HepG2 (cell line): ENCODE data around the gene HNRNPA0. TPM values are rescaled to one million over a fixed set of nuclear protein-coding genes. Genes with fewer than 3 reads are reported as not detected.

Experiments used
- ATAC-seq: fragments of 200-7000 bp; cut with Tn5 transposase; 3 replicates; pipeline ENCODE4 v1.9.1; 2020; ENCODE audit warnings: mild to moderate bottlenecking, moderate library complexity
- BruUV-seq: library from RNA; stranded (reverse); fragments of 400-500 nt; replicated peaks from 2 replicates; lab custom pipeline; 2021; lab: Mats Ljungman, UMichigan
- CTCF ChIA-PET: fragments of 300-600 bp; formaldehyde crosslinking; extraction: SDS; loops from one replicate; lab custom pipeline; 2021; ENCODE audit warnings: low total read pairs, inconsistent platforms, low intra/inter-chr PET ratio; lab: Yijun Ruan, JAX
- POLR2A ChIA-PET: fragments of 350-600 bp; sonication (Branson Sonifier 250); formaldehyde crosslinking; loops from one replicate; lab custom pipeline; 2020; ENCODE audit warnings: antibody characterized with exemption, inconsistent platforms; lab: Yijun Ruan, JAX
- DNase-seq: peaks from one replicate; pipeline ENCODE4 v3.0.0-alpha.2; 2015; ENCODE audit warnings: low spot score
- FAIRE-seq: peaks from 3 replicates; lab custom pipeline; 2011; peaks lifted over from hg19 to GRCh38; lab: Jason Lieb, UNC
- H2AFZ ChIP-seq: one replicate; pipeline ENCODE4 v1.6.1; 2011; ENCODE audit warnings: low read length, inconsistent platforms
- H3K27ac ChIP-seq: fragments of 300-600 bp; 3 replicates; pipeline ENCODE4 v1.8.0; 2011; ENCODE audit warnings: mixed run types, mild to moderate bottlenecking, mixed read lengths, low read length, inconsistent platforms; ENCODE audit not compliant: insufficient read depth; ENCODE audit errors: extremely low read length
- H3K27me3 ChIP-seq, 2 experiments: fragments of 200-600 bp in 1 of 2; 2 replicates in 1 of 2; 3 replicates in 1 of 2; pipeline versions ENCODE4 v1.6.0 to v1.8.0; 2011; ENCODE audit warnings: low read length in 2 of 2, mild to moderate bottlenecking in 2 of 2, moderate library complexity in 2 of 2, inconsistent platforms in 1 of 2; ENCODE audit not compliant: insufficient read depth in 2 of 2, control insufficient read depth in 1 of 2
- H3K36me3 ChIP-seq, 2 experiments: fragments of 200-600 bp in 1 of 2; replicated peaks in 1 of 2; 2 replicates in 1 of 2; 3 replicates in 1 of 2; pipeline versions ENCODE4 v1.5.1 to v1.8.0; 2011; ENCODE audit warnings: low read length in 2 of 2, inconsistent platforms in 1 of 2; ENCODE audit not compliant: insufficient read depth in 2 of 2, control insufficient read depth in 1 of 2
- H3K4me1 ChIP-seq: 2 replicates; pipeline ENCODE4 v1.5.1; 2012; ENCODE audit warnings: low read length, inconsistent platforms; ENCODE audit not compliant: insufficient read depth
- H3K4me2 ChIP-seq: 2 replicates; pipeline ENCODE4 v1.6.0; 2011; ENCODE audit warnings: low read depth, low read length, inconsistent platforms
- H3K4me3 ChIP-seq, 3 experiments: fragments of 200-600 bp in 1 of 3; sonication (generic), shearing (Covaris generic) in 1 of 3; replicated peaks in 1 of 3; 2 replicates each; pipeline ENCODE4 v1.5.1; 2011 to 2016; ENCODE audit warnings: low read length in 3 of 3, inconsistent platforms in 2 of 3, low read depth in 2 of 3, mild to moderate bottlenecking in 2 of 3, control low read depth in 1 of 3, mixed read lengths in 1 of 3; ENCODE audit not compliant: insufficient read depth in 1 of 3
- H3K79me2 ChIP-seq: one replicate; pipeline ENCODE4 v1.6.1; 2011; ENCODE audit warnings: low read length, inconsistent platforms; ENCODE audit not compliant: insufficient read depth
- H3K9ac ChIP-seq: 2 replicates; pipeline ENCODE4 v1.6.0; 2011; ENCODE audit warnings: mild to moderate bottlenecking, low read depth, low read length, inconsistent platforms; ENCODE audit not compliant: insufficient read depth
- H3K9me3 ChIP-seq: 2 replicates; pipeline ENCODE4 v1.5.1; 2012; ENCODE audit warnings: mild to moderate bottlenecking, low read length
- H4K20me1 ChIP-seq: 2 replicates; pipeline ENCODE4 v1.6.0; 2011; ENCODE audit warnings: inconsistent platforms, mild to moderate bottlenecking, low read length, moderate library complexity; ENCODE audit not compliant: insufficient read depth
- E2F5 ChIP-seq: sonication (generic); formaldehyde crosslinking; conservative IDR thresholded peaks from 2 replicates; pipeline ENCODE4 v1.4.0; 2020; ENCODE audit warnings: missing genetic modification reagents
- ELK4 ChIP-seq: sonication (generic); formaldehyde crosslinking; IDR thresholded peaks from 2 replicates; pipeline ENCODE4 v1.9.0; 2021; ENCODE audit warnings: missing genetic modification reagents, borderline replicate concordance
- GPN1 ChIP-seq: sonication (generic); formaldehyde crosslinking; IDR thresholded peaks from 2 replicates; pipeline ENCODE4 v1.5.1; 2020; ENCODE audit warnings: missing genetic modification reagents, borderline replicate concordance
- KDM6A ChIP-seq: IDR thresholded peaks from 2 replicates; pipeline ENCODE4 v1.6.1; 2016; ENCODE audit warnings: low read depth
- MLXIP ChIP-seq: sonication (generic); formaldehyde crosslinking; IDR thresholded peaks from 2 replicates; pipeline ENCODE4 v1.9.0; 2021; ENCODE audit warnings: missing genetic modification reagents, borderline replicate concordance
- RBFOX2 ChIP-seq: fragments of 200-400 bp; formaldehyde crosslinking; IDR thresholded peaks from 2 replicates; pipeline ENCODE4 v1.6.1; 2017; ENCODE audit warnings: low read depth, mild to moderate bottlenecking, low read length
- SKI ChIP-seq: fragments of 450-650 bp; IDR thresholded peaks from one replicate; pipeline ENCODE4 v1.6.1; 2018; ENCODE audit warnings: mild to moderate bottlenecking; ENCODE audit not compliant: partially characterized antibody
- ZNF232 ChIP-seq: sonication (generic); formaldehyde crosslinking; IDR thresholded peaks from 2 replicates; pipeline ENCODE4 v1.4.0; 2020; ENCODE audit warnings: missing genetic modification reagents, borderline replicate concordance
- ZNF644 ChIP-seq: IDR thresholded peaks from 2 replicates; pipeline ENCODE4 v1.6.1; 2016; ENCODE audit warnings: low read depth
- WGBS: methylation state at CpG from one replicate; pipeline ENCODE4 v1.1.6; 2017; ENCODE audit warnings: low lambda C conversion rate; 5-methylcytosine and 5-hydroxymethylcytosine counted together
- in situ Hi-C: cut with HindIII; loops from 2 replicates; pipeline ENCODE4 v1.10.0; 2017; ENCODE audit warnings: low pct_unique_long_range_greater_than_20kb; ENCODE audit not compliant: extremely low pct_ligation_motif_present
- intact Hi-C: fragments of 100-400 bp; cut with micrococcal nuclease; formaldehyde crosslinking; loops from one replicate; pipeline ENCODE4 v1.10.0; 2022; ENCODE audit not compliant: unreplicated experiment
- polyA plus RNA-seq, 8 experiments: library from polyadenylated mRNA; depleted of rRNA in 3 of 8; stranded (reverse) in 7 of 8; unstranded in 1 of 8; fragments of >200 nt; fragmentation: Illumina TruSeq in 4 of 8; extraction: Trizol in 4 of 8; gene quantifications; 2 replicates each; pipeline versions ENCODE4 v1.2.1 to v1.2.3, GENCODE V29; 2011 to 2016; ENCODE audit warnings: low read depth in 4 of 8, missing spikeins in 1 of 8, mixed read lengths in 1 of 8; ENCODE audit not compliant: insufficient read depth in 1 of 8
- total RNA-seq, 5 experiments: library from RNA; depleted of rRNA; stranded (reverse); fragments of >200 nt; fragmentation: Illumina TruSeq; extraction: Trizol; gene quantifications; 2 replicates each; pipeline ENCODE4 v1.2.3, GENCODE V29; 2016; ENCODE audit warnings: low read depth in 1 of 5

The HNRNPA0 gene
- total and polyA plus RNA-seq, 2 of the 13 experiments (the other 11 are each of a cell fraction or from before 2014, with no cell fraction given), result 9.0 to 12.9 TPM

DNA sequence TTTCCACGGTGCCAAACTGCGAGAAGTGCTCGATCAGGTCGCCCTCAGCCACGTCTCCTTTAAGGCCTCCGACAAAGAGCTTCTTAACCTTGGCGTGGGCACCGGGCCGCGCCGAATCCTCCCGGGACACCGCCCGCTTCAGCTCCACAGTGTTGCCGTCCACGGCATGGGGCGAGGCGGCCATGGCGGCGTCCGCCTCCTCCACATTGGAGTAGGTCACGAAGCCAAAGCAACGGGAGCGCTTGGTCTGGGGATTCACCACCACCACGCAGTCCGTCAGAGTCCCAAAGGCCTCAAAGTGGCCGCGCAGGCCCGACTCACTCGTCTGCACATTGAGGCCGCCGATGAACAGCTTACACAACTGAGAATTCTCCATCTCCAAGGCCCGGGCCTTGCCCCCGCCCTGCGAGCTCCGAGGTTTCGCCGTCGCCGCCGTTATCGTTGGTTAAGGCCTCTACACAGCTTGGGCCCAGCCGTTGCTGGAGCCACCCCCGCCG is 424 bp downstream of the HNRNPA0 start (continued):
- TF ChIP-seq RBFOX2 (peak; percentile 46; the same call in 1 of the 2 replicates), SKI (no peak), ZNF232 (CRISPR knock-in tag) (peak; percentile 24; the same call in 1 of the 2 replicates), MLXIP (no peak), GPN1 (CRISPR knock-in tag) (0 out of 2 replicates have a peak, but pooled peaks have one; percentile 28), KDM6A (CRISPR knock-in tag) (no peak)

GRCh38 chr5:137752905-137753690 is 1.1 kb downstream of the HNRNPA0 start:
- H3K9me3 ChIP-seq, result no peaks in the 10 kb centered on the region
- no peaks in the 10 kb centered on the region for H3K36me3 ChIP-seq
- peaks cover 23% of the 10 kb centered on the region for H4K20me1 ChIP-seq
- H3K4me3 ChIP-seq, result peak overlapping the region; percentile 89 to 100 (median 98)
- 3% methylated on average over 3 of the region's 63 CpGs for WGBS
- ChIA-PET POLR2A (interaction anchor here (1.1 to 1.7 kb wide), 3 partner anchors 18 to 280 kb away, joined by 3 to 7 read pairs (median 5); partner anchors contain the start of gene FAM13B), CTCF (interaction anchor here (1.7 kb wide), 1 partner anchor 69 kb away, joined by 5 read pairs; no protein-coding TSS in a partner anchor)
- DNase-seq (peak; percentile 17), FAIRE-seq (no peak), ATAC-seq (no peak)
- peaks cover 28% of the 10 kb centered on the region for H3K4me1 ChIP-seq
- H3K27ac ChIP-seq, result peak overlapping the region; percentile 99
- H2AFZ ChIP-seq, result no peak overlapping the region
- intact Hi-C loops (loop anchor here (10.0 kb wide), 1 partner anchor 142 kb away; no protein-coding TSS in a partner anchor), in situ Hi-C loops (no loop called here)
- H3K4me2 ChIP-seq, result peak overlapping the region; percentile 87
- peaks cover 1 to 4% of the 10 kb centered on the region in 2 experiments; a peak in 2 of 5 replicates for H3K27me3 ChIP-seq
- H3K79me2 ChIP-seq, result peaks cover 38% of the 10 kb centered on the region
- peak overlapping the region; percentile 99 for H3K9ac ChIP-seq
- TSS peak; percentile 49 for BruUV-seq
- TF ChIP-seq ZNF644 (CRISPR knock-in tag) (no peak), E2F5 (no peak), ELK4 (CRISPR knock-in tag) (no peak)
